ENCODE measurements around the gene ADAMTS17.

ADAMTS17 gene

GRCh38 chr15:100328796-100329195 lies 13.0 kb downstream of the ADAMTS17 start:
- no peaks in the 10 kb centered on the region for H3K36me3 ChIP-seq (ENCODE audit: insufficient read depth, low read depth, low read length)
- H3K4me1 ChIP-seq (ENCODE audit: insufficient read depth, low read length): no peaks in the 10 kb centered on the region
- no peak overlapping the region for H3K4me3 ChIP-seq (ENCODE audit: low read length)
- H3K9me3 ChIP-seq (ENCODE audit: insufficient read depth, low read depth, low read length): no peaks in the 10 kb centered on the region
- H3K9ac ChIP-seq (ENCODE audit: low read depth, low read length): no peak overlapping the region
- no peaks in the 10 kb centered on the region for H3K27me3 ChIP-seq (ENCODE audit: insufficient read depth, low read length)
- no peak overlapping the region for H3K27ac ChIP-seq (ENCODE audit: low read length)

GRCh38 chr15:100318880-100319279 lies 22.9 kb downstream of the ADAMTS17 start:
- Histone ChIP-seq H3K27ac (ENCODE audit: low read length) (no peak overlapping the region), H3K4me3 (ENCODE audit: low read length) (no peak overlapping the region), H3K4me1 (ENCODE audit: insufficient read depth, low read length) (no peaks in the 10 kb centered on the region), H3K27me3 (ENCODE audit: insufficient read depth, low read length) (no peaks in the 10 kb centered on the region), H3K9me3 (ENCODE audit: insufficient read depth, low read depth, low read length) (no peaks in the 10 kb centered on the region), H3K36me3 (ENCODE audit: insufficient read depth, low read depth, low read length) (no peaks in the 10 kb centered on the region), H3K9ac (ENCODE audit: low read depth, low read length) (no peak overlapping the region)

- no peak overlapping the region for H3K27ac ChIP-seq (ENCODE audit: low read length)
- no peaks in the 10 kb centered on the region for H3K4me1 ChIP-seq (ENCODE audit: insufficient read depth, low read length)
- H3K9me3 ChIP-seq (ENCODE audit: insufficient read depth, low read depth, low read length): peaks cover 7% of the 10 kb centered on the region; the same call in 1 of the 2 replicates
- no peaks in the 10 kb centered on the region for H3K36me3 ChIP-seq (ENCODE audit: insufficient read depth, low read depth, low read length)
- no peaks in the 10 kb centered on the region for H3K27me3 ChIP-seq (ENCODE audit: insufficient read depth, low read length)
- H3K4me3 ChIP-seq (ENCODE audit: low read length): no peak overlapping the region
- H3K9ac ChIP-seq (ENCODE audit: low read depth, low read length): no peak overlapping the region
These were observed 26.9 kb downstream of the ADAMTS17 start for GRCh38 chr15:100314809-100315400.

GRCh38 chr15:100311833-100312476 lies 29.8 kb downstream of the ADAMTS17 start:
- Histone ChIP-seq H3K9me3 (ENCODE audit: insufficient read depth, low read depth, low read length) (peaks cover 7% of the 10 kb centered on the region; the same call in 1 of the 2 replicates), H3K9ac (ENCODE audit: low read depth, low read length) (no peak overlapping the region), H3K4me3 (ENCODE audit: low read length) (no peak overlapping the region), H3K27ac (ENCODE audit: low read length) (no peak overlapping the region), H3K36me3 (ENCODE audit: insufficient read depth, low read depth, low read length) (no peaks in the 10 kb centered on the region), H3K4me1 (ENCODE audit: insufficient read depth, low read length) (no peaks in the 10 kb centered on the region), H3K27me3 (ENCODE audit: insufficient read depth, low read length) (no peaks in the 10 kb centered on the region)

- no peaks in the 10 kb centered on the region for H3K27me3 ChIP-seq (ENCODE audit: insufficient read depth, low read length)
- no peak overlapping the region for H3K4me3 ChIP-seq (ENCODE audit: low read length)
- no peaks in the 10 kb centered on the region for H3K36me3 ChIP-seq (ENCODE audit: insufficient read depth, low read depth, low read length)
- H3K4me1 ChIP-seq (ENCODE audit: insufficient read depth, low read length): no peaks in the 10 kb centered on the region
- no peak overlapping the region for H3K27ac ChIP-seq (ENCODE audit: low read length)
- H3K9ac ChIP-seq (ENCODE audit: low read depth, low read length): no peak overlapping the region
- peaks cover 7% of the 10 kb centered on the region; the same call in 1 of the 2 replicates for H3K9me3 ChIP-seq (ENCODE audit: insufficient read depth, low read depth, low read length)
These were observed 30.6 kb downstream of the ADAMTS17 start for GRCh38 chr15:100311154-100311625.

GRCh38 chr15:100310513-100311153 lies 31.1 kb downstream of the ADAMTS17 start:
- no peaks in the 10 kb centered on the region for H3K27me3 ChIP-seq (ENCODE audit: insufficient read depth, low read length)
- no peak overlapping the region for H3K4me3 ChIP-seq (ENCODE audit: low read length)
- no peaks in the 10 kb centered on the region for H3K36me3 ChIP-seq (ENCODE audit: insufficient read depth, low read depth, low read length)
- no peak overlapping the region for H3K9ac ChIP-seq (ENCODE audit: low read depth, low read length)
- peaks cover 7% of the 10 kb centered on the region; the same call in 1 of the 2 replicates for H3K9me3 ChIP-seq (ENCODE audit: insufficient read depth, low read depth, low read length)
- no peak overlapping the region for H3K27ac ChIP-seq (ENCODE audit: low read length)
- no peaks in the 10 kb centered on the region for H3K4me1 ChIP-seq (ENCODE audit: insufficient read depth, low read length)

GRCh38 chr15:100310041-100310405 lies 31.8 kb downstream of the ADAMTS17 start:
- H3K9ac ChIP-seq (ENCODE audit: low read depth, low read length): no peak overlapping the region

GRCh38 chr15:100309109-100310040 lies 32.4 kb downstream of the ADAMTS17 start:
- H3K4me3 ChIP-seq (ENCODE audit: low read length): no peak overlapping the region
- no peaks in the 10 kb centered on the region for H3K27me3 ChIP-seq (ENCODE audit: insufficient read depth, low read length)
- H3K27ac ChIP-seq (ENCODE audit: low read length): no peak overlapping the region
- no peaks in the 10 kb centered on the region for H3K4me1 ChIP-seq (ENCODE audit: insufficient read depth, low read length)
- no peak overlapping the region for H3K9ac ChIP-seq (ENCODE audit: low read depth, low read length)
- H3K9me3 ChIP-seq (ENCODE audit: insufficient read depth, low read depth, low read length): peaks cover 7% of the 10 kb centered on the region; the same call in 1 of the 2 replicates
- no peaks in the 10 kb centered on the region for H3K36me3 ChIP-seq (ENCODE audit: insufficient read depth, low read depth, low read length)

More at GRCh38 chr15:100310041-100310405, 31.8 kb downstream of the ADAMTS17 start:
- H3K4me3 ChIP-seq (ENCODE audit: low read length): no peak overlapping the region
- no peaks in the 10 kb centered on the region for H3K36me3 ChIP-seq (ENCODE audit: insufficient read depth, low read depth, low read length)
- no peaks in the 10 kb centered on the region for H3K4me1 ChIP-seq (ENCODE audit: insufficient read depth, low read length)
- peaks cover 7% of the 10 kb centered on the region; the same call in 1 of the 2 replicates for H3K9me3 ChIP-seq (ENCODE audit: insufficient read depth, low read depth, low read length)
- H3K27ac ChIP-seq (ENCODE audit: low read length): no peak overlapping the region
- no peaks in the 10 kb centered on the region for H3K27me3 ChIP-seq (ENCODE audit: insufficient read depth, low read length)

GRCh38 chr15:100308608-100309007 lies 33.2 kb downstream of the ADAMTS17 start:
- Histone ChIP-seq H3K4me3 (ENCODE audit: low read length) (no peak overlapping the region), H3K4me1 (ENCODE audit: insufficient read depth, low read length) (no peaks in the 10 kb centered on the region), H3K36me3 (ENCODE audit: insufficient read depth, low read depth, low read length) (no peaks in the 10 kb centered on the region), H3K27ac (ENCODE audit: low read length) (no peak overlapping the region), H3K9me3 (ENCODE audit: insufficient read depth, low read depth, low read length) (peaks cover 7% of the 10 kb centered on the region; the same call in 1 of the 2 replicates), H3K27me3 (ENCODE audit: insufficient read depth, low read length) (no peaks in the 10 kb centered on the region), H3K9ac (ENCODE audit: low read depth, low read length) (no peak overlapping the region)

- H3K4me1 ChIP-seq (ENCODE audit: insufficient read depth, low read length): no peaks in the 10 kb centered on the region
- no peaks in the 10 kb centered on the region for H3K27me3 ChIP-seq (ENCODE audit: insufficient read depth, low read length)
- no peak overlapping the region for H3K4me3 ChIP-seq (ENCODE audit: low read length)
- H3K36me3 ChIP-seq (ENCODE audit: insufficient read depth, low read depth, low read length): no peaks in the 10 kb centered on the region
- peaks cover 7% of the 10 kb centered on the region; the same call in 1 of the 2 replicates for H3K9me3 ChIP-seq (ENCODE audit: insufficient read depth, low read depth, low read length)
- H3K9ac ChIP-seq (ENCODE audit: low read depth, low read length): no peak overlapping the region
- H3K27ac ChIP-seq (ENCODE audit: low read length): no peak overlapping the region
These were observed 33.6 kb downstream of the ADAMTS17 start for GRCh38 chr15:100308213-100308600.
